Esophagus (tissue), 2 donors: Measurements from ENCODE around the gene COL5A1. TPM values are rescaled to one million over a fixed set of nuclear protein-coding genes. Genes with fewer than 3 reads are reported as not detected.

ENCODE experiments used
- H3K27ac ChIP-seq, 2 donors: one replicate each; pipeline ENCODE4 v1.5.1; 2013; ENCODE audit warnings: low read depth in 2 of 2, mild to moderate bottlenecking in 2 of 2, inconsistent platforms in 1 of 2, low read length in 1 of 2, moderate library complexity in 1 of 2
- H3K27me3 ChIP-seq, 2 donors: one replicate each; pipeline ENCODE4 v1.6.1; 2013; ENCODE audit warnings: low read length in 2 of 2, control low read depth in 1 of 2, mild to moderate bottlenecking in 1 of 2; ENCODE audit not compliant: insufficient read depth in 2 of 2, control insufficient read depth in 1 of 2
- H3K36me3 ChIP-seq, 2 donors: one replicate each; pipeline ENCODE4 v1.6.1; 2013; ENCODE audit warnings: low read length in 1 of 2; ENCODE audit not compliant: control insufficient read depth in 2 of 2, insufficient read depth in 2 of 2
- H3K4me1 ChIP-seq, 2 donors: one replicate each; pipeline ENCODE4 v1.6.1; 2013; ENCODE audit warnings: low read length in 1 of 2; ENCODE audit not compliant: control insufficient read depth in 2 of 2, insufficient read depth in 2 of 2
- H3K4me3 ChIP-seq, 2 donors: one replicate each; pipeline ENCODE4 v1.5.1; 2013; ENCODE audit warnings: low read length in 2 of 2, mild to moderate bottlenecking in 2 of 2, low read depth in 1 of 2, moderate library complexity in 1 of 2
- H3K9me3 ChIP-seq, 2 donors: one replicate each; pipeline ENCODE4 v1.6.1; 2013; ENCODE audit warnings: mild to moderate bottlenecking in 2 of 2, low read depth in 1 of 2, low read length in 1 of 2, moderate library complexity in 1 of 2; ENCODE audit not compliant: control insufficient read depth in 2 of 2, insufficient read depth in 1 of 2
- WGBS, 2 donors: extraction: QIAGEN DNeasy Blood & Tissue Kit; methylation state at CpG; one replicate each; pipeline ENCODE4 v1.1.7; 2013; 5-methylcytosine and 5-hydroxymethylcytosine counted together
- polyA plus RNA-seq, 2 donors: library from polyadenylated mRNA; stranded (reverse); fragments of 200-250 nt; gene quantifications; one replicate each; pipeline ENCODE4 v1.2.3, GENCODE V29; 2013
- donor health status: healthy with polysubstance abuse.
- donor health status: Bipolar disorder and iron deficiency.

The COL5A1 gene
- polyA plus RNA-seq, 2 donors = 3.5 to 7.6 TPM

DNA sequence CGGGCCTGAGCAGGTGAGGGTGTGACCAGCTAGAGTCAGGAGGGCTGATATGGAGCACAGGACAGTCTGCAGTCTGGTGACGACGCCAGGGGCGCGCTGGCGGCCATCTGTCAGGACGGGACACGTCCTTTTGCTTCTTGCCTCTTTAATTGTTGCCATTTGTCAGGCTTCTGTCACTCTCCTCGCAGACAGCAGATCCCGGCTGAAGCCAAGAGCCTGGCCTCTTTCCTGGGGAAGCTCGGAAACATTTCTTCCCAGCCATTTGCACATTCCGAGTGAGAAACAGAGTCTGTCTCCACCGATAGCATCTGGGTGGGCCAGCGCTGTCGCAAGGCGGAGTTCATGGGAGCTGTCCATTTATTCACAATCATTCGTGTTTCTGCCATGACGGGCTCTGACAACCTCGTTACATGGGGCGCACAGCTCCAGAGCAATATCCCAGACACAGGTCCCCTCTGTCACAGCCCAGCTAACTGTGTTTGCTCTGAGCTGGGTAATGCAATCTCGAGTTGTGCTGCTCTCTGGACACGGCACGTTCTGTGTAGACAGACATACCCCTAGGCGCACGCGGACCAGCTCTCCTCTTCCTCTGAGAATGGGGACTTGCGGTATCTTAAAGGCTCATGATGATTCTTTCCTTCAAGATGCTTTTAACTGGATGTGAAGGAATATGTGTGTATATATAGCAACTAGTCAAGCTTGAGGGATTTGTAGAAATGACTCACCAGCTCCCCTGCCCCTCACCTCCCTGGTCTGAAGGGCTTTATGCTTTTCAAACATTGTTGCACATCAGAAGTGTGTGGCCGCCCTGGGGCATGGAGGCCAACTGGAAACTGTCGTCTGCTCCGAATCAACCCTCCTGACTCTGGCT, 133.7 kb downstream of the COL5A1 start:
- H3K9me3 ChIP-seq = peaks cover 0 to 2% of the 10 kb centered on the region in 2 donors
- WGBS, 2 donors = 77 to 80% methylated on average over 30 of the region's 30 CpGs
- H3K27ac ChIP-seq = no peak overlapping the region

GRCh38 chr9:134776080-134776796, 134.6 kb downstream of the COL5A1 start:
- Histone ChIP-seq H3K27me3 (no peaks in the 10 kb centered on the region), H3K4me1 (peaks cover 3 to 12% of the 10 kb centered on the region in 2 donors), H3K4me3 (no peak overlapping the region), H3K36me3 (peaks cover 0 to 9% of the 10 kb centered on the region in 2 donors), H3K9me3 (peaks cover 0 to 2% of the 10 kb centered on the region in 2 donors), H3K27ac (no peak overlapping the region)
- 71 to 73% methylated on average over 19 of the region's 19 CpGs for WGBS, 2 donors

More for the DNA sequence above, 133.7 kb downstream of the COL5A1 start:
- H3K4me3 ChIP-seq = no peak overlapping the region
- peaks cover 0 to 9% of the 10 kb centered on the region in 2 donors for H3K36me3 ChIP-seq
- peaks cover 3 to 12% of the 10 kb centered on the region in 2 donors for H3K4me1 ChIP-seq
- H3K27me3 ChIP-seq = no peaks in the 10 kb centered on the region

GRCh38 chr9:134777153-134777552, 135.6 kb downstream of the COL5A1 start:
- peaks cover 3 to 12% of the 10 kb centered on the region in 2 donors for H3K4me1 ChIP-seq
- peaks cover 0 to 2% of the 10 kb centered on the region in 2 donors for H3K9me3 ChIP-seq
- WGBS, 2 donors = 82 to 86% methylated on average over 13 of the region's 13 CpGs
- no peaks in the 10 kb centered on the region for H3K27me3 ChIP-seq
- H3K4me3 ChIP-seq = no peak overlapping the region
- peaks cover 0 to 9% of the 10 kb centered on the region in 2 donors for H3K36me3 ChIP-seq
- no peak overlapping the region for H3K27ac ChIP-seq

- Histone ChIP-seq H3K4me3 (no peak overlapping the region), H3K4me1 (peaks cover 3 to 12% of the 10 kb centered on the region in 2 donors), H3K27ac (no peak overlapping the region), H3K9me3 (peaks cover 0 to 2% of the 10 kb centered on the region in 2 donors), H3K36me3 (peaks cover 0 to 2% of the 10 kb centered on the region in 2 donors), H3K27me3 (no peaks in the 10 kb centered on the region)
- 66 to 74% methylated on average over 13 of the region's 13 CpGs for WGBS, 2 donors
These were observed 136.6 kb downstream of the COL5A1 start for GRCh38 chr9:134778156-134778555.

DNA sequence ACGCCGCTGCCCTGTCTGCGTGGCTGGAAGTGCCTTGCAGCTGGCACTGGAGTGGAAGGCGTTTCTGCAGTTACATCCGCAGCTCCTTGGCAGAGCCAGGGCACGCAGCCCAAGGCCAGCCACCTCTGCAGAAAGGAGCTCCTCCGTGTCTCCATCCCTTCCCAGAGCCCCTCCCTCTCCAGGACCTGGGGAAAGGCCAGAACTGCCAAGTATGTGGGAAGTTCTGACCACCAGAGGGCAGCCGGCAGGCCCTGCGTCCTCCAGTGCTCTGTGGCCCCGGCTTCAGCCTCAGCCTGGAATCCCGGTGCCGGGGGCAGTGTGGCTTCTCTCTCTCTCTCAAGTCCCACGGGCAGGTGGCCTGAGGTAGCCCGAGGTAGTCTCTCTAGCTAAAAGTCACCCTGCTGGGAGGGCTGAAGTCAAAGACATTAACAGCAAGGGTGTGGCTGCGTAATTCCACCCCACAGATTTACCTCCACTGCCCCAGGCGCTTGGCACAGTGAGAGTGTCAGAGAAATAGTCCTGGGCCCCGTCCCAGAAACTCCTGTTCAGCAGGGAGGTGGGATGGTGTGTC, 137.3 kb downstream of the COL5A1 start:
- no peaks in the 10 kb centered on the region for H3K36me3 ChIP-seq
- peak overlapping the region in 1 of 2 donors; percentile 29 for H3K27ac ChIP-seq
- WGBS, 2 donors = 29 to 32% methylated on average over 17 of the region's 17 CpGs
- no peak overlapping the region for H3K4me3 ChIP-seq
- H3K4me1 ChIP-seq = peaks cover 3 to 12% of the 10 kb centered on the region in 2 donors
- H3K27me3 ChIP-seq = no peaks in the 10 kb centered on the region
- peaks cover 0 to 2% of the 10 kb centered on the region in 2 donors for H3K9me3 ChIP-seq

GRCh38 chr9:134779640-134780039, 138.0 kb downstream of the COL5A1 start:
- no peak overlapping the region for H3K4me3 ChIP-seq
- no peaks in the 10 kb centered on the region for H3K36me3 ChIP-seq
- peaks cover 3 to 12% of the 10 kb centered on the region in 2 donors for H3K4me1 ChIP-seq
- no peaks in the 10 kb centered on the region for H3K27me3 ChIP-seq
- peaks cover 0 to 2% of the 10 kb centered on the region in 2 donors for H3K9me3 ChIP-seq
- H3K27ac ChIP-seq = no peak overlapping the region
- 84 to 85% methylated on average over 8 of the region's 8 CpGs for WGBS, 2 donors

GRCh38 chr9:134781591-134782302, 140.1 kb downstream of the COL5A1 start:
- Histone ChIP-seq H3K4me3 (no peak overlapping the region), H3K27me3 (no peaks in the 10 kb centered on the region), H3K4me1 (peaks cover 3 to 12% of the 10 kb centered on the region in 2 donors), H3K36me3 (no peaks in the 10 kb centered on the region), H3K9me3 (peaks cover 0 to 2% of the 10 kb centered on the region in 2 donors), H3K27ac (no peak overlapping the region)
- 77 to 81% methylated on average over 28 of the region's 28 CpGs for WGBS, 2 donors

DNA sequence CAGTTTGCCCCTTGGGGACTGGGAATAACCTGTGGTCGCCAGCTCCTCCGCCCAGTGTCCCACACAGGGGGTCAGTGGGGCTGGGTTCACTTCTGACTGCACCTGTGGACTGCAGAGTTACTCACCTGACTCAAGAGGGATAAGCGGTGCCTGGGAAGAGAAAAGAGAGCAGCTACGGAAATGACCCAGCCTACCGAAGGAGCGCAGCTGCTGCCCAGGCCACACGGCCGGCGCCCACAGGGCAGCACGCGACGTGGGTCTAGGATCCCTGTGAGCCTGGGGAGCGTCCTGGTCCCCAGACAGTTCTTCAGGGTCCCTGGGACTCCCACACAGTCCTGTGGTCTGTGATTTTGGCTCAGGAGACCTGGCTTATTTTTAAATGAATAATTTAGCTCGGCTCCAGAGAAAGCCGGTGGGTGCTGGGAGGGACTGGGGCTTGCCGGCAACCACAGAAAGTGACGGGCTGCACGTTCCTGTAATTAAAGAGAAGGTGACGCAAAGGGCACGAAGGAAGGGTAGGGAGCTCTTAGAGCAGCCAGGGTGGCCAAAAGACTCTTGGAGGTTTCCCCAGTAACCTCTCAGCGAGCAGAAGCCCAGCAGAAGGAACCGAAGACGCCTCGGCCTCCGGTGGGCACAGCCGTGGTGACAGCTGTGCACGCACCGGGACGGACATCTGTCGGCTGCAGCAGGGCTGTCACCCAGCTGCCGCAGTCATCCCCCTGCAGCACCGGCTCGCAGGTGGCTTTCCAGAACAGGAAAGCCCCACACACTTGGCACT, 141.5 kb downstream of the COL5A1 start:
- no peak overlapping the region for H3K4me3 ChIP-seq
- no peak overlapping the region for H3K27ac ChIP-seq
- H3K4me1 ChIP-seq = peaks cover 3 to 9% of the 10 kb centered on the region in 2 donors
- peaks cover 0 to 2% of the 10 kb centered on the region in 2 donors for H3K9me3 ChIP-seq
- no peaks in the 10 kb centered on the region for H3K36me3 ChIP-seq
- no peaks in the 10 kb centered on the region for H3K27me3 ChIP-seq
- WGBS, 2 donors = 57 to 68% methylated on average over 33 of the region's 33 CpGs
